Right lobe of liver (tissue), 4 donors: Measurements from ENCODE around the gene PKIB.

ENCODE experiments used
- CTCF ChIP-seq, 4 donors: fragments of 200-600 bp in 3 of 4; fragments of 450-650 bp in 1 of 4; IDR thresholded peaks; one replicate each; pipeline versions ENCODE4 v1.5.1 to v1.8.0; 2016 to 2022; ENCODE audit warnings: antibody characterized with exemption in 4 of 4, mild to moderate bottlenecking in 2 of 4
- POLR2A ChIP-seq: fragments of 450-650 bp; IDR thresholded peaks from one replicate; pipeline ENCODE4 v1.6.1; 2017; ENCODE audit warnings: antibody characterized with exemption, mild to moderate bottlenecking
- donor health status: DM: no; HTN: no; CAD: no.
- donor health status: DM: no; HTN: no; CAD: no.
- donor health status: DM: no; HTN: yes; CAD: no.

GRCh38 chr6:122715725-122716124 is 105.5 kb downstream of the PKIB start:
- TF ChIP-seq CTCF (IDR thresholded peaks at IDR 0.05) (no peak), POLR2A (no peak)
